OCI-LY7 (cell line): ENCODE results near the gene RCOR1. TPM values are rescaled to one million over a fixed set of nuclear protein-coding genes. Genes with fewer than 3 reads are reported as not detected.

ENCODE experiments used
- BruUV-seq: library from RNA; stranded (reverse); fragments of 400-500 nt; replicated peaks from 2 replicates; lab custom pipeline; 2021; lab: Mats Ljungman, UMichigan
- CTCF ChIA-PET: fragments of 300-600 bp; sonication (Branson Sonifier 250); formaldehyde crosslinking; loops from one replicate; lab custom pipeline; 2022; ENCODE audit warnings: antibody characterized with exemption; ENCODE audit not compliant: unreplicated experiment; lab: Charles Lee
- POLR2A ChIA-PET: fragments of 300-600 bp; sonication (Branson Sonifier 250); formaldehyde crosslinking; loops from one replicate; lab custom pipeline; 2022; ENCODE audit warnings: antibody characterized with exemption; lab: Charles Lee
- DNase-seq: peaks from one replicate; pipeline ENCODE4 v3.0.0-alpha.2; 2015; ENCODE audit warnings: low spot score
- H2AFZ ChIP-seq: fragments of 200-600 bp; sonication (generic), shearing (Covaris generic); 2 replicates; pipeline ENCODE4 v1.6.1; 2014; ENCODE audit warnings: mild to moderate bottlenecking, antibody characterized with exemption, low read length, moderate library complexity
- H3K27ac ChIP-seq: fragments of 200-600 bp; sonication (generic); 2 replicates; pipeline ENCODE4 v1.5.1; 2014; ENCODE audit warnings: mixed run types, low read depth, mild to moderate bottlenecking, moderate library complexity, low read length, inconsistent platforms; ENCODE audit not compliant: poor library complexity, severe bottlenecking
- H3K36me3 ChIP-seq: fragments of 200-600 bp; sonication (generic); 2 replicates; pipeline ENCODE4 v1.6.1; 2014; ENCODE audit warnings: mild to moderate bottlenecking, antibody characterized with exemption, low read length, moderate library complexity, mixed read lengths; ENCODE audit not compliant: insufficient read depth
- H3K4me1 ChIP-seq: fragments of 200-600 bp; sonication (generic); 2 replicates; pipeline ENCODE4 v1.5.1; 2014; ENCODE audit warnings: mild to moderate bottlenecking, low read length; ENCODE audit not compliant: insufficient read depth, poor library complexity, severe bottlenecking
- H3K4me2 ChIP-seq: fragments of 200-600 bp; sonication (generic); 2 replicates; pipeline ENCODE4 v1.6.1; 2014; ENCODE audit warnings: mild to moderate bottlenecking, low read length
- H3K4me3 ChIP-seq: fragments of 200-600 bp; sonication (generic); 2 replicates; pipeline ENCODE4 v1.5.1; 2014; ENCODE audit warnings: mild to moderate bottlenecking, low read depth, low read length; ENCODE audit not compliant: poor library complexity, severe bottlenecking
- H3K79me2 ChIP-seq: fragments of 200-600 bp; sonication (generic); 2 replicates; pipeline ENCODE4 v1.6.1; 2016; ENCODE audit warnings: low read depth, mild to moderate bottlenecking, low read length, moderate library complexity, mixed read lengths; ENCODE audit not compliant: insufficient read depth
- H3K9me2 ChIP-seq: fragments of 200-600 bp; sonication (generic); 2 replicates; pipeline ENCODE4 v1.6.1; 2016; ENCODE audit warnings: mild to moderate bottlenecking, low read length, mixed read lengths; ENCODE audit not compliant: insufficient read depth
- H3K9me3 ChIP-seq: fragments of 200-600 bp; sonication (generic); 2 replicates; pipeline ENCODE4 v1.6.1; 2014; ENCODE audit warnings: mild to moderate bottlenecking, mixed run types, low read length, mixed read lengths
- H4K20me1 ChIP-seq: fragments of 200-600 bp; sonication (generic); 2 replicates; pipeline ENCODE4 v1.6.1; 2014; ENCODE audit warnings: mild to moderate bottlenecking, antibody characterized with exemption, low read length, moderate library complexity, mixed read lengths; ENCODE audit not compliant: insufficient read depth
- CTCF ChIP-seq: fragments of 200-600 bp; sonication (generic); conservative IDR thresholded peaks from 2 replicates; pipeline ENCODE4 v1.5.1; 2014; ENCODE audit warnings: mild to moderate bottlenecking, antibody characterized with exemption, low read length, moderate library complexity, mixed read lengths
- EZH2phosphoT487 ChIP-seq: fragments of 200-600 bp; sonication (generic); IDR thresholded peaks from 2 replicates; pipeline ENCODE4 v1.6.1; 2018; ENCODE audit warnings: low read depth, borderline replicate concordance, mild to moderate bottlenecking, mixed run types, antibody characterized with exemption, low read length, moderate library complexity, mixed read lengths
- intact Hi-C: fragments of 100-400 bp; cut with micrococcal nuclease; formaldehyde crosslinking; loops from one replicate; pipeline ENCODE4 v1.10.0; 2022; ENCODE audit not compliant: unreplicated experiment
- total RNA-seq, 2 experiments: library from RNA; depleted of rRNA in 1 of 2; stranded (reverse); fragments of >200 nt in 1 of 2; shearing (Covaris generic) in 1 of 2; gene quantifications; 2 replicates each; pipeline ENCODE4 v1.2.3, GENCODE V29; 2014 to 2022

Gene RCOR1
- total RNA-seq, 2 experiments from 2014 or later = 12.1 to 30.2 TPM

DNA sequence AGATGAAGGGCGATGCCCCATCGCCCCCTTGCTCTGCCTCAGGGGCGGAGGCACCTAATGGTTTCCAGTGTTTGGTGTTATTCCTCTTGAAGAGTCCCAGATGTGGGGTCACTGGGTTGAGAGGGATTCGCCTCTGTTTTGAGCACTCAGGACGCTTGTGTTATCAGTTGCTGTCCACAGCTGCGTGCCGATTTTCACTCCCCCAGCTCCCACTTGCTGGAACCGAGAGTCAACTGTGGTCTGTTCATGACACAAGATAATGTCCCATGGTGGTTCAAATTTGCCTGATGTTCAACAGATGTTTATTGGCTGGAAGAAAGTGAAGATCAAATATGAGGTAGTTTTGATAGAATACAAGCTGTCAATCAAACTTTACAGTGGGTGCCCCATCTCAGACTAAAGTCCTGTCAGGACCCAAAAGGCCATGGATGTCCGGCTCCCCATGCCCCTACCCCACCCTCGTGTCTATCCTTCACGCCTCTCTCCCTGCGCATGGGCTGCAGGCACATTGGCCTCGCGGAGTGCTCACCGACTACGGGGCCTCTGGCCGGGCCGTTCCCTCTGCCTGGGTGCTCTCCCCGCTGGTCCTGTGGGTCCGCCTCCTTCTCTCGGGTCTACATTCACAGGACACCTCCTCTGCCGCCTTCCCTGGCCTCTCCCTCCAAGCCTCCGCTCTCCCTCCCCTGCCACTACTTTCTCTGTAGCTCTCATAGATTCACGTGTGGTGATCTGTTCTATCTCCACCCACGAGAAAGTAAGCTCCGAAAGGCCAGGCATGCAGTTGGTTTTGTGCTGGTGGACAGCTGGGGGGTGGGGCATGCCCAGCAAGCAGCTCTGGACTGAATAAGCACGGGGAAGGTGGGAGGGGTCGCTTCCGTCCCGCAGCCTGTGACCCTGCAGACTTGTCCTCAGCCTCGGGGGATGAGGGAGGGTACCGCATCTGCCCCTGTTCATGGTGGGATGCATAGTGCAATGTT is 178.0 kb downstream of the RCOR1 start:
- CTCF ChIA-PET = no interaction called here
- H3K4me2 ChIP-seq = no peak overlapping the region
- BruUV-seq = no TSS peak
- no peaks in the 10 kb centered on the region for H4K20me1 ChIP-seq
- no peak overlapping the region for H3K27ac ChIP-seq
- no peak overlapping the region for H2AFZ ChIP-seq
- no peaks in the 10 kb centered on the region for H3K9me3 ChIP-seq
- DNase-seq = no peak
- H3K79me2 ChIP-seq = no peaks in the 10 kb centered on the region
- intact Hi-C loops = loop anchor here (5.0 kb wide), 1 partner anchor 78 kb away; no protein-coding TSS in a partner anchor
- no peak for TF ChIP-seq CTCF
- no peak for TF ChIP-seq EZH2phosphoT487
- no peaks in the 10 kb centered on the region for H3K9me2 ChIP-seq
- H3K4me1 ChIP-seq = peaks cover 10% of the 10 kb centered on the region
- no peak overlapping the region for H3K4me3 ChIP-seq
- POLR2A ChIA-PET = no interaction called here
- no peaks in the 10 kb centered on the region for H3K36me3 ChIP-seq

DNA sequence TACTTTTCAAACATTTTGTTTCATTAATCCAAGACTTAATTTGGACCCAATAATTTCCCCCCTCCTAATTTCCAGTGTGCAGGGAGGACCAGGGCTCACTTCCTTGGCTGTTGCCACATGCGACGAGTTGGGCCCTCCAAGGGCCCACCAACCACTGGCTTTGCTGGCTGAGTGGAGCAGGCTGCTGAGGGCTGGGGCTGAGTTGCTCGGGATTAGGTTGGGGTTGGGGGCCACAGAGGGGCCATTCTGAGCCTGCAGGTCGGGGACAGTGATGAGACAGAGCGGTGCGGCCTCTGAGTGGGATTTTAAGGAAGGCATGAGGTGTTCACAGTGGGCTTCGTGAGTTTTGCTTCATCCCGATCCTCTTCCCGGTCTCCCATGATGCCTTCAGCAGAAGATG is 178.7 kb downstream of the RCOR1 start:
- Histone ChIP-seq H3K36me3 (no peaks in the 10 kb centered on the region), H3K4me3 (no peak overlapping the region), H2AFZ (no peak overlapping the region), H3K4me2 (no peak overlapping the region), H4K20me1 (no peaks in the 10 kb centered on the region), H3K9me3 (no peaks in the 10 kb centered on the region), H3K27ac (no peak overlapping the region), H3K4me1 (peaks cover 10% of the 10 kb centered on the region), H3K79me2 (no peaks in the 10 kb centered on the region), H3K9me2 (no peaks in the 10 kb centered on the region)
- no TSS peak for BruUV-seq
- DNase-seq = no peak
- ChIA-PET POLR2A (interaction anchor here (0.7 kb wide), 1 partner anchor 107 kb away, joined by 4 read pairs; no protein-coding TSS in a partner anchor), CTCF (no interaction called here)
- TF ChIP-seq EZH2phosphoT487 (no peak), CTCF (no peak)
- intact Hi-C loops = loop anchor here (5.0 kb wide), 1 partner anchor 79 kb away; no protein-coding TSS in a partner anchor
